Measurements from ENCODE around the gene HOXC4. TPM values are rescaled to one million over a fixed set of nuclear protein-coding genes. Genes with fewer than 3 reads are reported as not detected.
"Not testable (repeated sequence)": the region's sequence is repeated elsewhere in the genome, so short reads cannot be mapped to it uniquely, and the experiment has no call there.

Gene HOXC4
- total RNA-seq, 1 experiment from 2014 or later = 4.1 TPM

- DNase-seq; H3K9me3 Mint-ChIP-seq (ENCODE audit: unreplicated experiment); H3K4me3 Mint-ChIP-seq (ENCODE audit: unreplicated experiment); POLR2A ChIA-PET; H3K36me3 Mint-ChIP-seq (ENCODE audit: insufficient read depth, unreplicated experiment); H3K27ac Mint-ChIP-seq (ENCODE audit: unreplicated experiment); H3K36me3 ChIP-seq (ENCODE audit: control insufficient read depth, insufficient read depth, low read length); H3K4me1 ChIP-seq; CTCF ChIA-PET; BruUV-seq (replicated peaks); H3K27me3 Mint-ChIP-seq (ENCODE audit: insufficient read depth, unreplicated experiment); H3K9me3 ChIP-seq; intact Hi-C loops (cut with micrococcal nuclease; ENCODE audit: unreplicated experiment); H3K4me3 ChIP-seq (ENCODE audit: low read depth, low read length); H3K27me3 ChIP-seq (replicated peaks; ENCODE audit: control insufficient read depth, insufficient read depth, low read length): not testable (repeated sequence)
- peaks cover 45% of the 10 kb centered on the region for H3K4me1 Mint-ChIP-seq (ENCODE audit: low read depth, unreplicated experiment)
These were observed 26.6 kb downstream of the HOXC4 start for GRCh38 chr12:54080008-54080924.

- intact Hi-C loops (cut with micrococcal nuclease; ENCODE audit: unreplicated experiment); H3K4me3 ChIP-seq (ENCODE audit: low read depth, low read length); H3K9me3 Mint-ChIP-seq (ENCODE audit: unreplicated experiment); CTCF ChIA-PET; BruUV-seq (replicated peaks); H3K27me3 ChIP-seq (replicated peaks; ENCODE audit: control insufficient read depth, insufficient read depth, low read length); H3K36me3 ChIP-seq (ENCODE audit: control insufficient read depth, insufficient read depth, low read length); DNase-seq; H3K27me3 Mint-ChIP-seq (ENCODE audit: insufficient read depth, unreplicated experiment); H3K4me1 ChIP-seq; H3K27ac Mint-ChIP-seq (ENCODE audit: unreplicated experiment); H3K9me3 ChIP-seq; H3K36me3 Mint-ChIP-seq (ENCODE audit: insufficient read depth, unreplicated experiment); H3K4me3 Mint-ChIP-seq (ENCODE audit: unreplicated experiment); POLR2A ChIA-PET: not testable (repeated sequence)
- peaks cover 51% of the 10 kb centered on the region for H3K4me1 Mint-ChIP-seq (ENCODE audit: low read depth, unreplicated experiment)
These were observed 27.4 kb downstream of the HOXC4 start for GRCh38 chr12:54081053-54081514.

GRCh38 chr12:54081581-54082396, 28.2 kb downstream of the HOXC4 start:
- CTCF ChIA-PET = interaction anchor here (0.9 kb wide), 1 partner anchor 75 kb away, joined by 3 read pairs; no protein-coding TSS in a partner anchor
- peak overlapping the region; percentile 35 for H3K27ac Mint-ChIP-seq (ENCODE audit: unreplicated experiment)
- H3K36me3 ChIP-seq (ENCODE audit: control insufficient read depth, insufficient read depth, low read length); BruUV-seq (replicated peaks); H3K9me3 ChIP-seq; intact Hi-C loops (cut with micrococcal nuclease; ENCODE audit: unreplicated experiment); H3K9me3 Mint-ChIP-seq (ENCODE audit: unreplicated experiment); H3K4me3 ChIP-seq (ENCODE audit: low read depth, low read length); POLR2A ChIA-PET; H3K36me3 Mint-ChIP-seq (ENCODE audit: insufficient read depth, unreplicated experiment); H3K27me3 Mint-ChIP-seq (ENCODE audit: insufficient read depth, unreplicated experiment); H3K27me3 ChIP-seq (replicated peaks; ENCODE audit: control insufficient read depth, insufficient read depth, low read length); DNase-seq: not testable (repeated sequence)
- peaks cover 12% of the 10 kb centered on the region for H3K4me1 ChIP-seq
- peaks cover 56% of the 10 kb centered on the region for H3K4me1 Mint-ChIP-seq (ENCODE audit: low read depth, unreplicated experiment)
- peak overlapping the region; percentile 73 for H3K4me3 Mint-ChIP-seq (ENCODE audit: unreplicated experiment)

GRCh38 chr12:54082397-54082892, 28.8 kb downstream of the HOXC4 start:
- Histone ChIP-seq H3K9me3 (no peaks in the 10 kb centered on the region), H3K4me3 (ENCODE audit: low read depth, low read length) (no peak overlapping the region), H3K36me3 (ENCODE audit: control insufficient read depth, insufficient read depth, low read length) (no peaks in the 10 kb centered on the region), H3K27me3 (replicated peaks; ENCODE audit: control insufficient read depth, insufficient read depth, low read length) (no peaks in the 10 kb centered on the region), H3K4me1 (peaks cover 18% of the 10 kb centered on the region)
- H3K27me3 Mint-ChIP-seq (ENCODE audit: insufficient read depth, unreplicated experiment) = no peaks in the 10 kb centered on the region
- H3K4me3 Mint-ChIP-seq (ENCODE audit: unreplicated experiment) = peak overlapping the region; percentile 73
- H3K9me3 Mint-ChIP-seq (ENCODE audit: unreplicated experiment) = no peaks in the 10 kb centered on the region
- no peak for TF ChIP-seq CTCF (IDR thresholded peaks at IDR 0.05; ENCODE audit: insufficient read depth in 1 of 2, low read depth in 1 of 2, low read length in 1 of 2, severe bottlenecking in 1 of 2, unreplicated experiment in 1 of 2)
- ChIA-PET CTCF (interaction anchor here (0.9 kb wide), 1 partner anchor 76 kb away, joined by 3 read pairs; no protein-coding TSS in a partner anchor), POLR2A (no interaction called here)
- no peaks in the 10 kb centered on the region for H3K36me3 Mint-ChIP-seq (ENCODE audit: insufficient read depth, unreplicated experiment)
- peaks cover 56% of the 10 kb centered on the region for H3K4me1 Mint-ChIP-seq (ENCODE audit: low read depth, unreplicated experiment)
- H3K27ac Mint-ChIP-seq (ENCODE audit: unreplicated experiment) = no peak overlapping the region
- no TSS peak for BruUV-seq (replicated peaks)
- peak; percentile 63 to 78 for DNase-seq
- intact Hi-C loops (cut with micrococcal nuclease; ENCODE audit: unreplicated experiment) = no loop called here

GRCh38 chr12:54088011-54088410, 34.4 kb downstream of the HOXC4 start:
- not testable (repeated sequence) for H3K27me3 Mint-ChIP-seq (ENCODE audit: insufficient read depth, unreplicated experiment); BruUV-seq (replicated peaks); H3K4me3 Mint-ChIP-seq (ENCODE audit: unreplicated experiment); H3K9me3 Mint-ChIP-seq (ENCODE audit: unreplicated experiment); H3K27me3 ChIP-seq (replicated peaks; ENCODE audit: control insufficient read depth, insufficient read depth, low read length); H3K27ac Mint-ChIP-seq (ENCODE audit: unreplicated experiment); H3K9me3 ChIP-seq; H3K36me3 ChIP-seq (ENCODE audit: control insufficient read depth, insufficient read depth, low read length); H3K4me3 ChIP-seq (ENCODE audit: low read depth, low read length); H3K36me3 Mint-ChIP-seq (ENCODE audit: insufficient read depth, unreplicated experiment)
- peaks cover 30% of the 10 kb centered on the region for H3K4me1 ChIP-seq
- peaks cover 26% of the 10 kb centered on the region for H3K4me1 Mint-ChIP-seq (ENCODE audit: low read depth, unreplicated experiment)
- intact Hi-C loops (cut with micrococcal nuclease; ENCODE audit: unreplicated experiment) = loop anchor here (1.0 kb wide), 1 partner anchor 47 kb away; no protein-coding TSS in a partner anchor
- ChIA-PET POLR2A (interaction anchor here (0.6 kb wide), 1 partner anchor 191 kb away, joined by 3 read pairs; no protein-coding TSS in a partner anchor), CTCF (interaction anchor here (1.0 kb wide), 1 partner anchor 48 kb away, joined by 7 read pairs; no protein-coding TSS in a partner anchor)
- peak; percentile 86 to 94 for DNase-seq
